ENCODE measurements around the gene VPS52. TPM values are rescaled to one million over a fixed set of nuclear protein-coding genes. Genes with fewer than 3 reads are reported as not detected.

The VPS52 gene
- total and polyA plus RNA-seq, 9 of the 15 experiments (the other 6 are each of a cell fraction or from before 2014, with no cell fraction given), result 24.4 to 103 (median 40.2) TPM

- peak in 1 of 2 experiments; percentile 16; a peak in 1 of 4 replicates for TF ChIP-seq RAD21 (CRISPR knock-in tag; conservative IDR thresholded peaks at IDR 0.05 in 1 of 2, IDR thresholded peaks at IDR 0.05 in 1 of 2)
- TF ChIP-seq MIER1 (IDR thresholded peaks at IDR 0.05; ENCODE audit: low read depth), result peak; percentile 68; the same call in 1 of the 2 replicates
- peak; percentile 100 for TF ChIP-seq KDM5B (IDR thresholded peaks at IDR 0.05; ENCODE audit: insufficient replicate concordance, low read depth, low read length)
- TF ChIP-seq RBM14 (IDR thresholded peaks at IDR 0.05; ENCODE audit: borderline replicate concordance, insufficient read depth, low read depth, low read length), result no peak
- peak; percentile 74; the same call in 1 of the 2 replicates for TF ChIP-seq ZBTB17 (CRISPR knock-in tag; IDR thresholded peaks at IDR 0.05)
- no peak for TF ChIP-seq FUS (optimal IDR thresholded peaks at IDR 0.05; ENCODE audit: low read depth, low read length)
- TF ChIP-seq BCL6 (CRISPR knock-in tag; IDR thresholded peaks at IDR 0.05), result peak; percentile 59; the same call in 1 of the 2 replicates
- TF ChIP-seq STAT5B (CRISPR knock-in tag; IDR thresholded peaks at IDR 0.05), result no peak
- no peak for TF ChIP-seq DACH1 (IDR thresholded peaks at IDR 0.05; ENCODE audit: partially characterized antibody)
- peak; percentile 71 for TF ChIP-seq MECOM (CRISPR knock-in tag; IDR thresholded peaks at IDR 0.05)
- TF ChIP-seq, protein P1, sequence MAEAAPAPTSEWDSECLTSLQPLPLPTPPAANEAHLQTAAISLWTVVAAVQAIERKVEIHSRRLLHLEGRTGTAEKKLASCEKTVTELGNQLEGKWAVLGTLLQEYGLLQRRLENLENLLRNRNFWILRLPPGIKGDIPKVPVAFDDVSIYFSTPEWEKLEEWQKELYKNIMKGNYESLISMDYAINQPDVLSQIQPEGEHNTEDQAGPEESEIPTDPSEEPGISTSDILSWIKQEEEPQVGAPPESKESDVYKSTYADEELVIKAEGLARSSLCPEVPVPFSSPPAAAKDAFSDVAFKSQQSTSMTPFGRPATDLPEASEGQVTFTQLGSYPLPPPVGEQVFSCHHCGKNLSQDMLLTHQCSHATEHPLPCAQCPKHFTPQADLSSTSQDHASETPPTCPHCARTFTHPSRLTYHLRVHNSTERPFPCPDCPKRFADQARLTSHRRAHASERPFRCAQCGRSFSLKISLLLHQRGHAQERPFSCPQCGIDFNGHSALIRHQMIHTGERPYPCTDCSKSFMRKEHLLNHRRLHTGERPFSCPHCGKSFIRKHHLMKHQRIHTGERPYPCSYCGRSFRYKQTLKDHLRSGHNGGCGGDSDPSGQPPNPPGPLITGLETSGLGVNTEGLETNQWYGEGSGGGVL (CRISPR knock-in tag; IDR thresholded peaks at IDR 0.05), result no peak
- peak; percentile 94 for TF ChIP-seq ETV1 (tag; conservative IDR thresholded peaks at IDR 0.05; ENCODE audit: low read depth)
- 0 out of 2 replicates have a peak, but pooled peaks have one; percentile 76 for TF ChIP-seq CAMTA2 (CRISPR knock-in tag; conservative IDR thresholded peaks at IDR 0.05)
- TF ChIP-seq ZNF324 (CRISPR knock-in tag; IDR thresholded peaks at IDR 0.05), result no peak
- peak; percentile 26; the same call in 1 of the 2 replicates for TF ChIP-seq RAD51 (IDR thresholded peaks at IDR 0.05; ENCODE audit: borderline replicate concordance, low read depth)
- no peak for TF ChIP-seq JUNB (CRISPR knock-in tag; conservative IDR thresholded peaks at IDR 0.05)
- TF ChIP-seq ZNF347 (CRISPR knock-in tag; IDR thresholded peaks at IDR 0.05; ENCODE audit: low read depth), result no peak
- TF ChIP-seq L3MBTL2 (IDR thresholded peaks at IDR 0.05), result peak; percentile 61
- TF ChIP-seq ZNF24 (IDR thresholded peaks at IDR 0.05), result peak; percentile 72
- TF ChIP-seq, protein P2, sequence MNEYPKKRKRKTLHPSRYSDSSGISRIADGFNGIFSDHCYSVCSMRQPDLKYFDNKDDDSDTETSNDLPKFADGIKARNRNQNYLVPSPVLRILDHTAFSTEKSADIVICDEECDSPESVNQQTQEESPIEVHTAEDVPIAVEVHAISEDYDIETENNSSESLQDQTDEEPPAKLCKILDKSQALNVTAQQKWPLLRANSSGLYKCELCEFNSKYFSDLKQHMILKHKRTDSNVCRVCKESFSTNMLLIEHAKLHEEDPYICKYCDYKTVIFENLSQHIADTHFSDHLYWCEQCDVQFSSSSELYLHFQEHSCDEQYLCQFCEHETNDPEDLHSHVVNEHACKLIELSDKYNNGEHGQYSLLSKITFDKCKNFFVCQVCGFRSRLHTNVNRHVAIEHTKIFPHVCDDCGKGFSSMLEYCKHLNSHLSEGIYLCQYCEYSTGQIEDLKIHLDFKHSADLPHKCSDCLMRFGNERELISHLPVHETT (CRISPR knock-in tag; conservative IDR thresholded peaks at IDR 0.05 in 1 of 2, IDR thresholded peaks at IDR 0.05 in 1 of 2), result peak in 1 of 2 experiments; percentile 96; a peak in 2 of 4 replicates
- TF ChIP-seq, protein P3, sequence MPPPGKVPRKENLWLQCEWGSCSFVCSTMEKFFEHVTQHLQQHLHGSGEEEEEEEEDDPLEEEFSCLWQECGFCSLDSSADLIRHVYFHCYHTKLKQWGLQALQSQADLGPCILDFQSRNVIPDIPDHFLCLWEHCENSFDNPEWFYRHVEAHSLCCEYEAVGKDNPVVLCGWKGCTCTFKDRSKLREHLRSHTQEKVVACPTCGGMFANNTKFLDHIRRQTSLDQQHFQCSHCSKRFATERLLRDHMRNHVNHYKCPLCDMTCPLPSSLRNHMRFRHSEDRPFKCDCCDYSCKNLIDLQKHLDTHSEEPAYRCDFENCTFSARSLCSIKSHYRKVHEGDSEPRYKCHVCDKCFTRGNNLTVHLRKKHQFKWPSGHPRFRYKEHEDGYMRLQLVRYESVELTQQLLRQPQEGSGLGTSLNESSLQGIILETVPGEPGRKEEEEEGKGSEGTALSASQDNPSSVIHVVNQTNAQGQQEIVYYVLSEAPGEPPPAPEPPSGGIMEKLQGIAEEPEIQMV (tag; conservative IDR thresholded peaks at IDR 0.05; ENCODE audit: low read depth), result no peak
- TF ChIP-seq, protein P4, sequence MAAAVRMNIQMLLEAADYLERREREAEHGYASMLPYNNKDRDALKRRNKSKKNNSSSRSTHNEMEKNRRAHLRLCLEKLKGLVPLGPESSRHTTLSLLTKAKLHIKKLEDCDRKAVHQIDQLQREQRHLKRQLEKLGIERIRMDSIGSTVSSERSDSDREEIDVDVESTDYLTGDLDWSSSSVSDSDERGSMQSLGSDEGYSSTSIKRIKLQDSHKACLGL (CRISPR knock-in tag; IDR thresholded peaks at IDR 0.05; ENCODE audit: borderline replicate concordance, poor library complexity, severe bottlenecking), result peak; percentile 89
Observed at GRCh38 chr6:33271468-33272274, at the start of gene VPS52, which contains the start of gene RPS18 (continued).
